HG03175 (cell line): ENCODE results near the gene TXNRD3.
"Not testable (repeated sequence)": the region's sequence is repeated elsewhere in the genome, so short reads cannot be mapped to it uniquely, and the experiment has no call there.

Experiments used
- ATAC-seq: cut with Tn5 transposase; IDR thresholded peaks from one replicate; pipeline ENCODE4 v1.9.1; 2021; ENCODE audit warnings: mild to moderate bottlenecking, moderate library complexity; ENCODE audit not compliant: unreplicated experiment

TXNRD3 gene

GRCh38 chr3:126649556-126650092, 5.3 kb downstream of the TXNRD3 start:
- ATAC-seq: no peak

- ATAC-seq: no peak
Observed at GRCh38 chr3:126646674-126647073, 8.2 kb downstream of the TXNRD3 start.

GRCh38 chr3:126644615-126645014, 10.3 kb downstream of the TXNRD3 start:
- no peak for ATAC-seq

- no peak for ATAC-seq
Observed at GRCh38 chr3:126638790-126639189, 16.1 kb downstream of the TXNRD3 start.

- no peak for ATAC-seq
Observed at GRCh38 chr3:126636436-126636835, 18.5 kb downstream of the TXNRD3 start.

GRCh38 chr3:126634803-126635202, 20.1 kb downstream of the TXNRD3 start:
- no peak for ATAC-seq

- ATAC-seq: no peak
Observed at GRCh38 chr3:126630020-126630419, 24.9 kb downstream of the TXNRD3 start.

GRCh38 chr3:126625735-126626134, 29.2 kb downstream of the TXNRD3 start:
- not testable (repeated sequence) for ATAC-seq

GRCh38 chr3:126622694-126623093, 32.2 kb downstream of the TXNRD3 start:
- no peak for ATAC-seq

GRCh38 chr3:126621627-126622345, 33.1 kb downstream of the TXNRD3 start:
- no peak for ATAC-seq

GRCh38 chr3:126621171-126621570, 33.8 kb downstream of the TXNRD3 start:
- ATAC-seq: no peak

- no peak for ATAC-seq
Observed at GRCh38 chr3:126620738-126621137, 34.2 kb downstream of the TXNRD3 start.

- ATAC-seq: no peak
Observed at GRCh38 chr3:126618760-126619159, 36.2 kb downstream of the TXNRD3 start.

GRCh38 chr3:126618021-126618420, 36.9 kb downstream of the TXNRD3 start:
- no peak for ATAC-seq

- no peak for ATAC-seq
Observed at GRCh38 chr3:126617571-126617970, 37.4 kb downstream of the TXNRD3 start.

GRCh38 chr3:126616931-126617330, 38.0 kb downstream of the TXNRD3 start:
- ATAC-seq: no peak

GRCh38 chr3:126613479-126614188, 41.3 kb downstream of the TXNRD3 start:
- ATAC-seq: no peak

- no peak for ATAC-seq
Observed at GRCh38 chr3:126612479-126613205, 42.3 kb downstream of the TXNRD3 start.

- no peak for ATAC-seq
Observed at GRCh38 chr3:126609909-126610308, 45.0 kb downstream of the TXNRD3 start.

- no peak for ATAC-seq
Observed at GRCh38 chr3:126607214-126607908, 47.6 kb downstream of the TXNRD3 start.

- ATAC-seq: no peak
Observed at GRCh38 chr3:126606001-126606400, 48.9 kb downstream of the TXNRD3 start.
